GM18505 (cell line): ENCODE measurements around the gene PPP1R27.

Experiments used
- ATAC-seq: cut with Tn5 transposase; IDR thresholded peaks from one replicate; pipeline ENCODE4 v1.9.1; 2021; ENCODE audit not compliant: unreplicated experiment
- POLR2A ChIP-seq: IDR thresholded peaks from 4 replicates; pipeline ENCODE4 v1.6.1; 2011; ENCODE audit warnings: borderline replicate concordance; ENCODE audit not compliant: insufficient read depth, insufficient read length; ENCODE audit errors: extremely low read depth

The PPP1R27 gene

GRCh38 chr17:81812571-81813370 is 22.1 kb downstream of the PPP1R27 start:
- TF ChIP-seq POLR2A = no peak
- no peak for ATAC-seq

GRCh38 chr17:81811705-81812570 is 22.9 kb downstream of the PPP1R27 start:
- TF ChIP-seq POLR2A = no peak
- no peak for ATAC-seq

- ATAC-seq = no peak
- no peak for TF ChIP-seq POLR2A
Measured at GRCh38 chr17:81810892-81811704, 23.8 kb downstream of the PPP1R27 start.

- no peak for TF ChIP-seq POLR2A
- no peak for ATAC-seq
Measured at GRCh38 chr17:81810476-81810875, 24.4 kb downstream of the PPP1R27 start.

GRCh38 chr17:81809556-81809998 is 25.3 kb downstream of the PPP1R27 start:
- no peak for TF ChIP-seq POLR2A
- no peak for ATAC-seq

- TF ChIP-seq POLR2A = no peak
- ATAC-seq = no peak
Measured at GRCh38 chr17:81808778-81809555, 25.9 kb downstream of the PPP1R27 start.

GRCh38 chr17:81807839-81808238 is 27.0 kb downstream of the PPP1R27 start:
- no peak for TF ChIP-seq POLR2A
- no peak for ATAC-seq

GRCh38 chr17:81807210-81807719 is 27.6 kb downstream of the PPP1R27 start:
- no peak for ATAC-seq
- no peak for TF ChIP-seq POLR2A

GRCh38 chr17:81806461-81807209 is 28.2 kb downstream of the PPP1R27 start:
- TF ChIP-seq POLR2A = no peak
- no peak for ATAC-seq

GRCh38 chr17:81805707-81806460 is 29.0 kb downstream of the PPP1R27 start:
- no peak for ATAC-seq
- TF ChIP-seq POLR2A = no peak
